ENCODE measurements around the gene MYOG.

MYOG gene

GRCh38 chr1:203054184-203054583 lies 31.6 kb downstream of the MYOG start:
- TF ChIP-seq TAF1 (IDR thresholded peaks at IDR 0.05; ENCODE audit: low read depth, low read length) (no peak), PAX5 (IDR thresholded peaks at IDR 0.05; ENCODE audit: insufficient read depth, low read length, severe bottlenecking) (no peak), POU2F2 (IDR thresholded peaks at IDR 0.05; ENCODE audit: low read depth, low read length) (no peak), SPI1 (IDR thresholded peaks at IDR 0.05; ENCODE audit: low read depth, low read length) (no peak), POLR2AphosphoS5 (IDR thresholded peaks at IDR 0.05; ENCODE audit: low read depth, low read length) (no peak), POLR2A (IDR thresholded peaks at IDR 0.05; ENCODE audit: low read depth, low read length) (no peak)
- FAIRE-seq: no peak
- DNase-seq (ENCODE audit: insufficient read length, low spot score): no peak

DNA sequence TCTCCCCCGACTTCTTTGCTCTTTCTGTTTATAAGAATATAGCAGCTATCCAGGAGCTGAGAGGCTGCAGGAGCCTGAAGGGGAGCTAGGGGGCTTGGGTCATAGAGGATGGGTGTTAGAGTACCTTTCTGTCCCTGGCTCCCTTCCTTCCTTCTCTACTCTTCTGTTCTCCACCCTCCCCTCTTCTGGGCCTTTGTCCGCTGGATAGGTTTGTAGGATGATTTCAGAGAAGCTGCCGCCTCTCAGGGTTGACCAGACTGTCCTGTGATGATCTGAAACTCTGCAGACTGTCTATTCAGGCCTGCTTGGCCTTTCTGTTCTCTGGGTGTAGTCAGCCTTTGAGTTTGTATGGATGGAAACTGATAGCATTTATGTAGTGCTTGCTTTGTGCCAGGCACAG lies 33.2 kb downstream of the MYOG start:
- no peak for TF ChIP-seq POU2F2 (IDR thresholded peaks at IDR 0.05; ENCODE audit: low read depth, low read length)
- no peak for TF ChIP-seq SPI1 (IDR thresholded peaks at IDR 0.05; ENCODE audit: low read depth, low read length)
- no peak for TF ChIP-seq TAF1 (IDR thresholded peaks at IDR 0.05; ENCODE audit: low read depth, low read length)
- no peak for TF ChIP-seq POLR2AphosphoS5 (IDR thresholded peaks at IDR 0.05; ENCODE audit: low read depth, low read length)
- DNase-seq (ENCODE audit: insufficient read length, low spot score) (no peak), FAIRE-seq (no peak)

GRCh38 chr1:203051841-203052324 lies 33.9 kb downstream of the MYOG start:
- no peak for TF ChIP-seq POU2F2 (IDR thresholded peaks at IDR 0.05; ENCODE audit: low read depth, low read length)
- TF ChIP-seq TAF1 (IDR thresholded peaks at IDR 0.05; ENCODE audit: low read depth, low read length): no peak
- TF ChIP-seq POLR2AphosphoS5 (IDR thresholded peaks at IDR 0.05; ENCODE audit: low read depth, low read length): no peak
- TF ChIP-seq POLR2A (IDR thresholded peaks at IDR 0.05; ENCODE audit: low read depth, low read length): no peak
- TF ChIP-seq PAX5 (IDR thresholded peaks at IDR 0.05; ENCODE audit: insufficient read depth, low read length, severe bottlenecking): no peak
- TF ChIP-seq SPI1 (IDR thresholded peaks at IDR 0.05; ENCODE audit: low read depth, low read length): no peak
- FAIRE-seq (no peak), DNase-seq (ENCODE audit: insufficient read length, low spot score) (no peak)

DNA sequence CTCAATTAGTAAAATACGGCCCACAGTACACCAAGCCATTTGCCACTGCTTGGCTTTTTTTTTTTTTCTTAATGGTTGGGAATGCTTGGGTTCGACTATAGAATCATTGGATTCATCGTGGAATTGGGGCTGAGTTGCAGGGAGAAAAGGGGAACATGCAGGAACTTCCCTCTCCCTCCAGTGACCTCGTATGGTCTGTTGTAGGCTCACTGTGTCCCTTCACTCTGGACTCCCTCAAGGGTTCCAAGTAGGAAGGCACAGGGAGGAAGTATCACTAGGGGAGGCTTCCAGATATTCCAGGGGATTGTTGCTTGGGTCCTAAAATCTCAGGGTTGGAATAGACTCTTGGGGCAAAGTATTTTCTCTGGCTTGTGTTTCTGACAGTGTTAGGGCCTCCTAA lies 35.0 kb downstream of the MYOG start:
- DNase-seq (ENCODE audit: insufficient read length, low spot score) (no peak), FAIRE-seq (no peak)
- TF ChIP-seq POLR2AphosphoS5 (IDR thresholded peaks at IDR 0.05; ENCODE audit: low read depth, low read length) (no peak), POLR2A (IDR thresholded peaks at IDR 0.05; ENCODE audit: low read depth, low read length) (no peak), SPI1 (IDR thresholded peaks at IDR 0.05; ENCODE audit: low read depth, low read length) (no peak), TAF1 (IDR thresholded peaks at IDR 0.05; ENCODE audit: low read depth, low read length) (no peak), POU2F2 (IDR thresholded peaks at IDR 0.05; ENCODE audit: low read depth, low read length) (no peak), PAX5 (IDR thresholded peaks at IDR 0.05; ENCODE audit: insufficient read depth, low read length, severe bottlenecking) (no peak)

DNA sequence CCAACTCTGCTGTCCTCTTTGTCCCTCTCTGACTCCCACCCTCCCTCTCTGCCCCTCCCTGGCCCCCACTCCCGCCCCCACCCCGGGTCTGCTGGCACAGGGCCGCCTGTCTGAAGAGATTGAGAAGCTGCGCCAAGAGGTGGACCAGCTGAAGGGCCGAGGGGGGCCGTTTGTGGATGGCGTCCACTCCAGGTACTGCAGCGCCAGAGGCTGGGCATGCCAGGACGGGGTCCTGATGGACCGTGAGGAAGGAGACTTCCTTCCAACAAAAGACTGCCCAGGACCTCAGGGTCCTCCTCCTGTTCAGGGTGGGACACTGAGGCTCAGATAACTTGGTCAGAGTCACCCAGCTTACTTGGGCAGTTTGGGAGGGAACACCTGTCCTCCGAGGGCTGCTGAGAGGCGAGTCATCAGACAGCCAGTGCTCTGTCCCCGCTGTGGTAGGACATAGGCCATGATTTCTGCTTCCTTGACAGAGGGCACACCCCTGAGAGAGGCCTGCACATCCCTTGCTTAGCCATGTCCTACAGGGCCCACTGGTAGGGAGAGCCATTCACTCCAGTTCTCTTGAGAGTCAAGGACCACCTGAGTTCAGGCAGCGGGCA lies 36.1 kb downstream of the MYOG start:
- no peak for FAIRE-seq

DNA sequence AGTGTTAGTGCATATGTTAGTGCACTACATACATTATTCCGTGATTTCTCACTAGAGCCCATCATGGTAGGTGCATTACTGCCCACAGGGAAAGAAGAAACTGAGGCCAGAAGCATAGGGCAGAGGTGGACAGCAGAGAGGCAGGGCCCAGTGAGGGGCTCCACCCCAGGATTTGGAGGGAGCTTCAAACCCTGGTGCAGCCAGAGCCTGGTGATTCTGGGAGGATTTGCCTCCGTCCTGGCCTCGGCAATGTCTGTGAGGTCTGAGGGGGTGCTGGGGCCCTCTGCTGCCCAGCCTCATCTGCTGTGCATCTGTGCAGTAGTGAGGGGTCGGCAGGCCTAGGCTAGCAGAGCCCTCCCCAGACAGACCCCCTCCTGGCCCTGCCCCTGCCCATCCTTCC lies 36.7 kb downstream of the MYOG start:
- TF ChIP-seq TAF1 (IDR thresholded peaks at IDR 0.05; ENCODE audit: low read depth, low read length) (no peak), SPI1 (IDR thresholded peaks at IDR 0.05; ENCODE audit: low read depth, low read length) (no peak), POU2F2 (IDR thresholded peaks at IDR 0.05; ENCODE audit: low read depth, low read length) (no peak), POLR2A (IDR thresholded peaks at IDR 0.05; ENCODE audit: low read depth, low read length) (no peak), PAX5 (IDR thresholded peaks at IDR 0.05; ENCODE audit: insufficient read depth, low read length, severe bottlenecking) (no peak), POLR2AphosphoS5 (IDR thresholded peaks at IDR 0.05; ENCODE audit: low read depth, low read length) (no peak)
- FAIRE-seq (no peak), DNase-seq (ENCODE audit: insufficient read length, low spot score) (no peak)

More for the DNA sequence above, 36.1 kb downstream of the MYOG start:
- DNase-seq (ENCODE audit: insufficient read length, low spot score): no peak
- TF ChIP-seq PAX5 (IDR thresholded peaks at IDR 0.05; ENCODE audit: insufficient read depth, low read length, severe bottlenecking) (no peak), TAF1 (IDR thresholded peaks at IDR 0.05; ENCODE audit: low read depth, low read length) (no peak), POLR2AphosphoS5 (IDR thresholded peaks at IDR 0.05; ENCODE audit: low read depth, low read length) (no peak), POLR2A (IDR thresholded peaks at IDR 0.05; ENCODE audit: low read depth, low read length) (no peak), SPI1 (IDR thresholded peaks at IDR 0.05; ENCODE audit: low read depth, low read length) (no peak), POU2F2 (IDR thresholded peaks at IDR 0.05; ENCODE audit: low read depth, low read length) (no peak)

DNA sequence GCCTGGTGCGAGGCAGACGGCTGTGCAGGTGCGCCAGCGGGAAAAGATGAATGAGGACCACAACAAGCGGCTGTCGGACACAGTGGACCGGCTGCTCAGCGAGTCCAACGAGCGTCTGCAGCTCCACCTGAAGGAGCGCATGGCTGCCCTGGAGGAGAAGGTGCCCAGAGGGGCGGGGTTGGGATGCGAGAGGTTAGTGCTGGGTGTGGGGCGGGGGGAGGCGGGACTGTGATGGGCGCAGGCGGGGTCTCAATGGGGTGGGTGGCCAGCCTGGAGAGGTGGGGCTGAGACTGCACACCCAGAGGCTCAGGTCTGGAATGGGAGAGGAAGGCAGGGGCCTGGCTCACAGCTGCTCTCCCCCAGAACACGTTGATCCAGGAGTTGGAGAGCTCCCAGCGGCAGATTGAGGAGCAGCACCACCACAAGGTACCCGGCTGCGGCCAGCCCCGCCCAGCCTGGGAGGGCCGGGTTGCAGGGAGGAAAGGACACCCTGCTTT lies 37.2 kb downstream of the MYOG start:
- FAIRE-seq (no peak), DNase-seq (ENCODE audit: insufficient read length, low spot score) (no peak)
- TF ChIP-seq POU2F2 (IDR thresholded peaks at IDR 0.05; ENCODE audit: low read depth, low read length) (no peak), POLR2AphosphoS5 (IDR thresholded peaks at IDR 0.05; ENCODE audit: low read depth, low read length) (no peak), PAX5 (IDR thresholded peaks at IDR 0.05; ENCODE audit: insufficient read depth, low read length, severe bottlenecking) (no peak), POLR2A (IDR thresholded peaks at IDR 0.05; ENCODE audit: low read depth, low read length) (no peak), TAF1 (IDR thresholded peaks at IDR 0.05; ENCODE audit: low read depth, low read length) (no peak), SPI1 (IDR thresholded peaks at IDR 0.05; ENCODE audit: low read depth, low read length) (no peak)

GRCh38 chr1:203048086-203048485 lies 37.7 kb downstream of the MYOG start:
- TF ChIP-seq POLR2AphosphoS5 (IDR thresholded peaks at IDR 0.05; ENCODE audit: low read depth, low read length) (no peak), POU2F2 (IDR thresholded peaks at IDR 0.05; ENCODE audit: low read depth, low read length) (no peak), TAF1 (IDR thresholded peaks at IDR 0.05; ENCODE audit: low read depth, low read length) (no peak), PAX5 (IDR thresholded peaks at IDR 0.05; ENCODE audit: insufficient read depth, low read length, severe bottlenecking) (no peak), SPI1 (IDR thresholded peaks at IDR 0.05; ENCODE audit: low read depth, low read length) (no peak), POLR2A (IDR thresholded peaks at IDR 0.05; ENCODE audit: low read depth, low read length) (no peak)
- DNase-seq (ENCODE audit: insufficient read length, low spot score) (no peak), FAIRE-seq (no peak)

DNA sequence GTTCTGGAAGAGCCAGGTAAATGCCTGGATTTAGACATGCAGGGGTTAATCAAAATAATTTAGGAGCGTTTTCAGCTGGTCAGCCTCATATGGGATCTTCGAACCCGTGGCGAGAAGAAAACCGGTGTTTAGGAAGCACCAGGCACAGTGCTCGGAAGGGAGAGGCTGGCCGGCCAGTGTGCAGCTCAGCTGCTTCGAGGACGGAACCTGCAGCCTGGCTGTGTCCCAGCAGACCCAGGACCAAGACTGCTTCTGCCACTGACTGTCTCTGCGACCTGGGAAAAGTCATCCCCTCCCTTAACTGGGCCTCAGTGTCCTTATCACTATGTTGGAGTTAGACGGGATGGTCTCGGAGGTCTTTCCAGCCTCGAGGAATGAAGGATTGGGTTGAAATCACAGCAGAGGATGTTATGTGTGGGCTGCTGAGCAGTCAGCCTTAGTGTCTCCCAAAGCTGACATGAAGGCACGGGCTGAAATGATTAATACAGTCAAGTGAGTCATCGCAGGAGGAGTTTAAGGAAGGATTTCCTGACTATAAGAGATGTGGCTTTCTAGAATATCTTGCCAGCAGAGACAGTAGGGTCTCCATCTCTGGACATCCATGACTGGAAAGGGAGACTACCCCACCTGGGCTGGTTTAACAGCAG lies 38.7 kb downstream of the MYOG start:
- TF ChIP-seq PAX5 (IDR thresholded peaks at IDR 0.05; ENCODE audit: insufficient read depth, low read length, severe bottlenecking): no peak
- no peak for TF ChIP-seq POLR2A (IDR thresholded peaks at IDR 0.05; ENCODE audit: low read depth, low read length)
- no peak for TF ChIP-seq POLR2AphosphoS5 (IDR thresholded peaks at IDR 0.05; ENCODE audit: low read depth, low read length)
- no peak for TF ChIP-seq TAF1 (IDR thresholded peaks at IDR 0.05; ENCODE audit: low read depth, low read length)
- TF ChIP-seq SPI1 (IDR thresholded peaks at IDR 0.05; ENCODE audit: low read depth, low read length): no peak
- TF ChIP-seq POU2F2 (IDR thresholded peaks at IDR 0.05; ENCODE audit: low read depth, low read length): no peak
- DNase-seq (ENCODE audit: insufficient read length, low spot score) (no peak), FAIRE-seq (no peak)
